H1 (cell line): ENCODE data around the gene PDHX. TPM values are rescaled to one million over a fixed set of nuclear protein-coding genes. Genes with fewer than 3 reads are reported as not detected.

Experiments
- POLR2A ChIP-seq, 2 experiments: IDR thresholded peaks; 1 replicate in 1 of 2; 2 replicates in 1 of 2; pipeline ENCODE4 v1.6.1; 2011; ENCODE audit warnings: low read depth in 2 of 2, low read length in 2 of 2, mild to moderate bottlenecking in 2 of 2; ENCODE audit errors: control extremely low read depth in 1 of 2
- RFX5 ChIP-seq: IDR thresholded peaks from 2 replicates; pipeline ENCODE4 v1.6.1; 2011; ENCODE audit warnings: low read depth, low read length, improper control_type of control experiment, borderline replicate concordance
- SAP30 ChIP-seq: fragments of 300-600 bp; sonication (generic); IDR thresholded peaks from 2 replicates; pipeline ENCODE4 v1.7.1; 2012; ENCODE audit warnings: low read length, moderate library complexity, mild to moderate bottlenecking, inconsistent platforms; ENCODE audit not compliant: insufficient read depth, insufficient replicate concordance
- SRF ChIP-seq: IDR thresholded peaks from 2 replicates; pipeline ENCODE4 v1.6.1; 2011; ENCODE audit warnings: mild to moderate bottlenecking, low read depth, low read length, moderate library complexity
- polyA plus RNA-seq, 7 experiments: library from polyadenylated mRNA; depleted of rRNA in 3 of 7; stranded (reverse) in 5 of 7; unstranded in 2 of 7; fragments of >200 nt in 5 of 7; fragments of 200-250 nt in 2 of 7; gene quantifications; 1 replicate in 5 of 7; 2 replicates in 1 of 7; 4 replicates in 1 of 7; pipeline versions ENCODE4 v1.2.1 to v1.2.3, GENCODE V29; 2011 to 2013; ENCODE audit warnings: missing spikeins in 2 of 7, mixed read lengths in 2 of 7
- total RNA-seq: library from RNA; stranded (reverse); fragmentation: NEBNext Ultra II Directional; extraction: Animal tissue kit (Norgen Biotek cat#: 25700); gene quantifications from 2 replicates; pipeline ENCODE4 v1.2.1, GENCODE V29; 2021

The PDHX gene
- total and polyA plus RNA-seq, 2 of the 8 experiments (the other 6 are each of a cell fraction or from before 2014, with no cell fraction given), result 12.4 to 51.9 TPM

DNA sequence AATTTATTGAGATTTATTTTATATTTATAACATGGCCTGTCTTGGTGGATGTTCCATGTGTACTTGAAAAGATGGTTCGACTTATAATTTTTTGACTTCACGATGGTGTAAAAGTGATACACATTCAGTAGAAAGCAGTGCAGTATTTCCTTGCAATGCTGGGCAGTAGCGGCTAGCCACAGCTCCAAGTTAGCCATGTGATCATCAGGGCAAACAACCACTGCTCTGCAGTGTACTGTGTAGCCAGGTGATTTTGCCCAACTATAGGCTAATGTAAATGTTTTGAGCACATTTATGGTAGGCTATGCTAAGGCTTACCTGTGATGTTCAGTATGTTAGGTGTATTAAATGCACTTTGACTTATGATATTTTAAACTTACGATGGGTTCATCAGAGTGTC lies 52.4 kb downstream of the PDHX start (continued):
- TF ChIP-seq SRF, result no peak
- TF ChIP-seq SAP30, result no peak
- TF ChIP-seq POLR2A (IDR thresholded peaks at IDR 0.05; ENCODE audit: control extremely low read depth in 1 of 2, low read depth in 2 of 2, low read length in 2 of 2), result no peak
- no peak for TF ChIP-seq RFX5
- TF ChIP-seq, all 59 proteins: peak for 0
